GM13976 (cell line): Measurements from ENCODE around the gene SLC2A9.

ENCODE experiments used
- DNase-seq: peaks from one replicate; pipeline ENCODE4 v3.0.0; 2012; ENCODE audit warnings: low spot score
- CTCF ChIP-seq: IDR thresholded peaks from 2 replicates; pipeline ENCODE4 v1.5.1; 2012; ENCODE audit warnings: borderline replicate concordance, mild to moderate bottlenecking; ENCODE audit not compliant: insufficient read depth; ENCODE audit errors: extremely low read depth, missing control alignments, control extremely low read depth
- in situ Hi-C: fragments of 300-500 bp; cut with MboI; formaldehyde crosslinking; loops from one replicate; pipeline ENCODE4 v1.12.0; 2022; ENCODE audit warnings: low sequenced_read_pairs, mixed read lengths, inconsistent platforms; ENCODE audit not compliant: unreplicated experiment

SLC2A9 gene

GRCh38 chr4:10034612-10035104, 13.4 kb upstream of the SLC2A9 start:
- no peak for DNase-seq
- in situ Hi-C loops = no loop called here
- TF ChIP-seq CTCF = no peak

- TF ChIP-seq CTCF = no peak
- in situ Hi-C loops = no loop called here
- DNase-seq = no peak
Measured at GRCh38 chr4:10034136-10034535, 12.8 kb upstream of the SLC2A9 start.

- DNase-seq = no peak
- in situ Hi-C loops = no loop called here
- TF ChIP-seq CTCF = no peak
Measured at GRCh38 chr4:10033191-10033881, 12.0 kb upstream of the SLC2A9 start.

- no peak for DNase-seq
- no peak for TF ChIP-seq CTCF
- in situ Hi-C loops = no loop called here
Measured at GRCh38 chr4:10032625-10033024, 11.3 kb upstream of the SLC2A9 start.

- in situ Hi-C loops = no loop called here
- no peak for TF ChIP-seq CTCF
- DNase-seq = no peak
Measured at GRCh38 chr4:10031668-10032590, 10.6 kb upstream of the SLC2A9 start.

GRCh38 chr4:10030972-10031667, 9.8 kb upstream of the SLC2A9 start:
- in situ Hi-C loops = no loop called here
- no peak for TF ChIP-seq CTCF
- no peak for DNase-seq
